RWPE1 (cell line): ENCODE results near the gene LCN10.
A peak's percentile ranks its signal among the peaks of the same experiment; 100 is the strongest.

Experiments used
- CTCF ChIA-PET: fragments of 350-600 bp; sonication (Branson Sonifier 250); formaldehyde crosslinking; extraction: SDS; loops from one replicate; lab custom pipeline; 2021; lab: Yijun Ruan, JAX
- POLR2A ChIA-PET: fragments of 400-600 bp; formaldehyde crosslinking; extraction: SDS; loops from one replicate; lab custom pipeline; 2020; ENCODE audit warnings: antibody characterized with exemption; ENCODE audit not compliant: low non-redundant PET; lab: Yijun Ruan, JAX
- DNase-seq: peaks from one replicate; pipeline ENCODE4 v3.0.0; 2012; ENCODE audit warnings: low spot score
- H3K27ac ChIP-seq: fragments of 450-650 bp; 2 replicates; pipeline ENCODE4 v1.5.1; 2017
- CTCF ChIP-seq: fragments of 450-650 bp; conservative IDR thresholded peaks from 2 replicates; pipeline ENCODE4 v1.5.1; 2017; ENCODE audit warnings: low read depth, mild to moderate bottlenecking

Gene LCN10

GRCh38 chr9:136722969-136723356 is 19.8 kb downstream of the LCN10 start:
- no peak for TF ChIP-seq CTCF
- CTCF ChIA-PET = interaction anchor here (1.4 to 5.1 kb wide), 3 partner anchors 28 to 55 kb away, joined by 3 to 25 read pairs (median 22); no protein-coding TSS in a partner anchor
- no peak for DNase-seq
- H3K27ac ChIP-seq = peak overlapping the region; percentile 93
- POLR2A ChIA-PET = interaction anchor here (0.9 kb wide), 1 partner anchor 9 kb away, joined by 3 read pairs; no protein-coding TSS in a partner anchor

GRCh38 chr9:136722093-136722968 is 20.4 kb downstream of the LCN10 start:
- POLR2A ChIA-PET = no interaction called here
- no peak for TF ChIP-seq CTCF
- CTCF ChIA-PET = interaction anchor here (0.8 to 5.1 kb wide), 5 partner anchors 9 to 237 kb away, joined by 3 to 25 read pairs (median 3); no protein-coding TSS in a partner anchor
- H3K27ac ChIP-seq = peak overlapping the region; percentile 93
- no peak for DNase-seq

- H3K27ac ChIP-seq = peak overlapping the region; percentile 93
- POLR2A ChIA-PET = interaction anchor here (0.5 to 1.2 kb wide), 2 partner anchors 35 to 1244 kb away, joined by 3 read pairs; partner anchors contain the start of gene AGPAT2
- CTCF ChIA-PET = interaction anchor here (0.7 to 5.1 kb wide), 10 partner anchors 8 to 236 kb away, joined by 3 to 25 read pairs (median 4); no protein-coding TSS in a partner anchor
- DNase-seq = peak; percentile 99
- no peak for TF ChIP-seq CTCF
Observed at GRCh38 chr9:136721339-136722092, 21.2 kb downstream of the LCN10 start.

- no peak for TF ChIP-seq CTCF
- ChIA-PET CTCF (interaction anchor here (0.9 to 5.1 kb wide), 6 partner anchors 16 to 77 kb away, joined by 3 to 25 read pairs (median 7); no protein-coding TSS in a partner anchor), POLR2A (interaction anchor here (0.5 to 1.2 kb wide), 2 partner anchors 34 to 1244 kb away, joined by 3 read pairs; partner anchors contain the start of gene AGPAT2)
- no peak for DNase-seq
- H3K27ac ChIP-seq = peak overlapping the region; percentile 93
Observed at GRCh38 chr9:136720898-136721338, 21.8 kb downstream of the LCN10 start.

GRCh38 chr9:136720251-136720897 is 22.4 kb downstream of the LCN10 start:
- TF ChIP-seq CTCF = no peak
- DNase-seq = no peak
- peak overlapping the region; percentile 93 for H3K27ac ChIP-seq
- CTCF ChIA-PET = interaction anchor here (0.6 to 5.1 kb wide), 6 partner anchors 15 to 481 kb away, joined by 3 to 25 read pairs (median 7); no protein-coding TSS in a partner anchor
- POLR2A ChIA-PET = interaction anchor here (0.8 to 1.2 kb wide), 2 partner anchors 33 to 34 kb away, joined by 3 to 5 read pairs; partner anchors contain the start of gene AGPAT2
